GM23248 (cell line): ENCODE results near the gene CST9.

ENCODE experiments used
- EZH2 ChIP-seq: fragments of 200-600 bp; sonication (generic); IDR thresholded peaks from 2 replicates; pipeline ENCODE4 v1.6.1; 2018; ENCODE audit warnings: antibody characterized with exemption, mild to moderate bottlenecking; ENCODE audit not compliant: insufficient read depth, poor library complexity, severe bottlenecking
- EZH2phosphoT487 ChIP-seq: fragments of 200-600 bp; sonication (generic); IDR thresholded peaks from 2 replicates; pipeline ENCODE4 v1.6.1; 2018; ENCODE audit warnings: antibody characterized with exemption, moderate library complexity, mild to moderate bottlenecking, low read depth; ENCODE audit not compliant: insufficient read depth

GRCh38 chr20:23636908-23637281, 31.2 kb upstream of the CST9 start:
- no peak for TF ChIP-seq EZH2
- TF ChIP-seq EZH2phosphoT487, result no peak
